GM19452 (cell line): ENCODE results near the gene ARHGAP15.

Experiments
- ATAC-seq: cut with Tn5 transposase; IDR thresholded peaks from one replicate; pipeline ENCODE4 v1.9.1; 2021; ENCODE audit not compliant: unreplicated experiment

The ARHGAP15 gene

GRCh38 chr2:143218621-143219020 is 89.4 kb downstream of the ARHGAP15 start:
- ATAC-seq, result no peak

- no peak for ATAC-seq
Measured at GRCh38 chr2:143219266-143219665, 90.0 kb downstream of the ARHGAP15 start.

- no peak for ATAC-seq
Measured at GRCh38 chr2:143223556-143223955, 94.3 kb downstream of the ARHGAP15 start.

- ATAC-seq, result no peak
Measured at GRCh38 chr2:143225931-143226330, 96.7 kb downstream of the ARHGAP15 start.

GRCh38 chr2:143226714-143227541 is 97.7 kb downstream of the ARHGAP15 start:
- ATAC-seq, result no peak

GRCh38 chr2:143229411-143229810 is 100.2 kb downstream of the ARHGAP15 start:
- no peak for ATAC-seq

- no peak for ATAC-seq
Measured at GRCh38 chr2:143229952-143230351, 100.7 kb downstream of the ARHGAP15 start.

- no peak for ATAC-seq
Measured at GRCh38 chr2:143230506-143231253, 101.5 kb downstream of the ARHGAP15 start.

GRCh38 chr2:143231254-143231645 is 102.0 kb downstream of the ARHGAP15 start:
- no peak for ATAC-seq

GRCh38 chr2:143237146-143237777 is 108.0 kb downstream of the ARHGAP15 start:
- ATAC-seq, result no peak

- no peak for ATAC-seq
Measured at GRCh38 chr2:143241403-143242088, 112.3 kb downstream of the ARHGAP15 start.

- no peak for ATAC-seq
Measured at GRCh38 chr2:143246246-143246645, 117.0 kb downstream of the ARHGAP15 start.

- no peak for ATAC-seq
Measured at GRCh38 chr2:143246815-143247744, 117.9 kb downstream of the ARHGAP15 start.

GRCh38 chr2:143248631-143249030 is 119.4 kb downstream of the ARHGAP15 start:
- ATAC-seq, result no peak

GRCh38 chr2:143251681-143252080 is 122.5 kb downstream of the ARHGAP15 start:
- no peak for ATAC-seq

- no peak for ATAC-seq
Measured at GRCh38 chr2:143252138-143252907, 123.1 kb downstream of the ARHGAP15 start.

GRCh38 chr2:143254110-143254509 is 124.9 kb downstream of the ARHGAP15 start:
- no peak for ATAC-seq

GRCh38 chr2:143255086-143255485 is 125.9 kb downstream of the ARHGAP15 start:
- ATAC-seq, result no peak

- ATAC-seq, result peak; percentile 48
Measured at GRCh38 chr2:143255899-143256298, 126.7 kb downstream of the ARHGAP15 start.
